ENCODE measurements around the gene ZNF789.
A peak's percentile ranks its signal among the peaks of the same experiment; 100 is the strongest.
"Not testable (repeated sequence)": the region's sequence is repeated elsewhere in the genome, so short reads cannot be mapped to it uniquely, and the experiment has no call there.

ZNF789 gene

DNA sequence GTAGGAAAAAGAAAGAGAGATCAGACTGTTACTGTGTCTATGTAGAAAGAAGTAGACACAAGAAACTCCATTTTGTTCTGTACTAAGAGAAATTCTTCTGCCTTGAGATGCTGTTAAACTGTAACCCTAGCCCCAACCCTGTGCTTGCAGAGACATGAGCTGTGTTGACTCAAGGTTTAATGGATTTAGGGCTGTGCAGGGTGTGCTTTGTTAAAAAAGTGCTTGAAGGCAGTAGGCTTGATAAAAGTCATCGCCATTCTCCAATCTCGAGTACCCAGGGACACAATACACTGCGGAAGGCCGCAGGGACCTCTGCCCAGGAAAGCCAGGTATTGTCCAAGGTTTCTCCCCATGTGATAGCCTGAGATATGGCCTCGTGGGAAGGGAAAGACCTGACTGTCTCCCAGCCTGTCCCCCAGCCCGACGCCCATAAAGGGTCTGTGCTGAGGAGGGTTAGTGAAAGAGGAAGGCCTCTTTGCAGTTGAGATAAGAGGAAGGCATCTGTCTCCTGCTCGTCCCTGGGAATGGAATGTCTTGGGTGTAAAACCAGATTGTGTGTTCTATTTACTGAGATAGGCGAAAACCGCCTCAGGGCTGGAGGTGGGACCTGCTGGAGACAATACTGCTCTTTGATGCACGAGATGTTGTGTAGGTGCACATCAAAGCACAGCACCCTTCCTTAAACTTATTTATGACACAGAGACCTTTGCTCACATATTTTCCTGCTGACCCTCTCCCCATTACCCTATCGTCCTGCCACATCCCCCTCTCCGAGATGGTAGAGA, 40.7 kb upstream of the ZNF789 start:
- H2BK120ac ChIP-seq (ENCODE audit: low read depth, low read length); H3K4ac ChIP-seq (ENCODE audit: low read length); H2AFZ ChIP-seq (ENCODE audit: low read length); H2BK12ac ChIP-seq (ENCODE audit: low read length); H3K18ac ChIP-seq (ENCODE audit: low read length); H3K9ac ChIP-seq (ENCODE audit: low read depth, low read length, poor library complexity); H3K14ac ChIP-seq (ENCODE audit: low read length); H2BK15ac ChIP-seq (ENCODE audit: low read length); H3K4me1 ChIP-seq (ENCODE audit: control insufficient read depth in 2 of 2, insufficient read depth in 1 of 2, low read depth in 1 of 2, low read length in 2 of 2); H3K9me3 ChIP-seq (replicated peaks in 1 of 2; ENCODE audit: control insufficient read depth in 2 of 2, insufficient read depth in 1 of 2, low read depth in 1 of 2, low read length in 2 of 2); H3K27ac ChIP-seq (replicated peaks; ENCODE audit: low read length); DNase-seq (ENCODE audit: low spot score); H3K23ac ChIP-seq (ENCODE audit: low read depth, low read length, poor library complexity); H3K4me2 ChIP-seq (ENCODE audit: insufficient read depth, low read length, poor library complexity, severe bottlenecking); H3K4me3 ChIP-seq (ENCODE audit: low read length in 2 of 2); H3K79me1 ChIP-seq (ENCODE audit: low read depth, low read length); H2BK5ac ChIP-seq (ENCODE audit: low read length); H4K91ac ChIP-seq (ENCODE audit: low read depth, low read length, poor library complexity); H2AK5ac ChIP-seq (ENCODE audit: low read depth, low read length); H4K8ac ChIP-seq (ENCODE audit: low read depth, low read length); H3K27me3 ChIP-seq (ENCODE audit: control insufficient read depth in 3 of 3, insufficient read depth in 3 of 3, low read depth in 1 of 3, low read length in 3 of 3): not testable (repeated sequence)
- no CpG with 5 or more reads among the region's 13 CpGs for WGBS, 2 donors (ENCODE audit: extremely low coverage in 2 of 2, insufficient read length in 2 of 2, insufficient replicate concordance in 1 of 2)
- H3K36me3 ChIP-seq (replicated peaks in 1 of 2; ENCODE audit: control insufficient read depth in 2 of 2, insufficient read depth in 2 of 2, low read length in 2 of 2), result peaks cover 45 to 79% of the 10 kb centered on the region in 2 donors

DNA sequence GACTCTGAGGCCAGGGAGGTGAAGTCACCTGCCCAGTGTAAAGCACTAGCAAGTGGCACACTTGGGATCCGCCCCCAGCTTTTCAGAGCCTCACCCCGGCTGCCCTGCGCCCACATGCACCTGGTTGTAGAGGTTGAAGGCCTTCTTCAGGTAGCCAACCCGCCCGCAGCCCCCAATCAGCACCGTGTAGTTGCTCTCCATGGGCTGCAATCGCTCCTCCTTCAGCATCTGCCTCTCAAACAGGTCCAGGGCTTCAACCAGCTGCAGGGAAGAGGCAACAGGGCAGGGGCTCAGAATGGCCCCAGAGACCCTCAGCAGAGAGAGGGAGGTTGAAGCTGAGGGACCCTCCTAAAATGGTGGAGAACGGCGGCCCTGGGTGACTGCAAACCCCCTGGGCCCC, 39.5 kb upstream of the ZNF789 start:
- Histone ChIP-seq H3K36me3 (replicated peaks in 1 of 2; ENCODE audit: control insufficient read depth in 2 of 2, insufficient read depth in 2 of 2, low read length in 2 of 2) (peaks cover 45 to 79% of the 10 kb centered on the region in 2 donors), H2AK5ac (ENCODE audit: low read depth, low read length) (no peak overlapping the region), H3K27me3 (ENCODE audit: control insufficient read depth in 3 of 3, insufficient read depth in 3 of 3, low read depth in 1 of 3, low read length in 3 of 3) (no peaks in the 10 kb centered on the region), H3K9me3 (replicated peaks in 1 of 2; ENCODE audit: control insufficient read depth in 2 of 2, insufficient read depth in 1 of 2, low read depth in 1 of 2, low read length in 2 of 2) (no peaks in the 10 kb centered on the region), H2AFZ (ENCODE audit: low read length) (no peak overlapping the region), H2BK5ac (ENCODE audit: low read length) (no peak overlapping the region), H3K4ac (ENCODE audit: low read length) (no peak overlapping the region), H2BK12ac (ENCODE audit: low read length) (no peak overlapping the region), H2BK15ac (ENCODE audit: low read length) (no peak overlapping the region), H4K91ac (ENCODE audit: low read depth, low read length, poor library complexity) (no peak overlapping the region), H3K14ac (ENCODE audit: low read length) (no peak overlapping the region), H3K23ac (ENCODE audit: low read depth, low read length, poor library complexity) (peak overlapping the region; percentile 43), H2BK120ac (ENCODE audit: low read depth, low read length) (no peak overlapping the region), H3K27ac (replicated peaks; ENCODE audit: low read length) (no peak overlapping the region), H3K4me3 (ENCODE audit: low read length in 2 of 2) (no peak overlapping the region), H3K9ac (ENCODE audit: low read depth, low read length, poor library complexity) (no peak overlapping the region), H4K8ac (ENCODE audit: low read depth, low read length) (no peak overlapping the region), H3K79me1 (ENCODE audit: low read depth, low read length) (peaks cover 6% of the 10 kb centered on the region), H3K4me2 (ENCODE audit: insufficient read depth, low read length, poor library complexity, severe bottlenecking) (no peak overlapping the region), H3K18ac (ENCODE audit: low read length) (no peak overlapping the region), H3K4me1 (ENCODE audit: control insufficient read depth in 2 of 2, insufficient read depth in 1 of 2, low read depth in 1 of 2, low read length in 2 of 2) (peaks cover 2 to 5% of the 10 kb centered on the region in 2 donors)
- WGBS, 2 donors (ENCODE audit: extremely low coverage in 2 of 2, insufficient read length in 2 of 2, insufficient replicate concordance in 1 of 2), result no CpG with 5 or more reads among the region's 9 CpGs
- no peak for DNase-seq (ENCODE audit: low spot score)

DNA sequence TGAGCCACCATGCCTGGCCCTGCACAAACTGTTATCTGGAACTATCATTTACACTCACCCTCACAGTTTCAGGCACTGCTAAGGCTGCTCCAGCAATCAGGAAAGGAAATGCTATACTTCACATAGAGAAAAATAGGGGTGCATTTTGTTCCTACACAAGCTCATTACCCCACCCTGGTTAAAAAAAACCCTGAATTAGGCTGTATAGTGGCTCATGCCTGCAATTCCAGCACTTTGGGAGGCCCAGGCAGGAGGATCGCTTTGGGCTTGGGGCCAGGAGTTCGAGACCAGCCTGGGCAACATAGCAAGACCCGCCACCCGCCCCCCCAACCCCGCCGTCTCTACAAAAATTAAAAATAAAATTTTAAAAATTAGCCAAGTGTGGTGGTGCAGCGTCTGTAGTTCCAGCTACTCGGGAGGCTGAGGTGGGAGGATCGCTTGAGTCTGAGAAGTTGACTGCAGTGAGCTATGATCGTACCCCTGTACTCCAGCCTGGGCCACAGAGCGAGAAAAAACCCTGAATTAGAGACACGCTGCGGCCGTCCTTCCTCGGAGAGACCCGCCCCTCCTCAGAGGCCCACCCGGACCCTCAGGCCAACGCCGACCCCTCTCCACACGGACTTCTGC, 34.6 kb upstream of the ZNF789 start:
- Histone ChIP-seq H2BK12ac (ENCODE audit: low read length) (peak overlapping the region; percentile 78), H3K36me3 (replicated peaks in 1 of 2; ENCODE audit: control insufficient read depth in 2 of 2, insufficient read depth in 2 of 2, low read length in 2 of 2) (peaks cover 18 to 61% of the 10 kb centered on the region in 2 donors), H3K79me1 (ENCODE audit: low read depth, low read length) (peaks cover 16% of the 10 kb centered on the region), H2BK15ac (ENCODE audit: low read length) (peak overlapping the region; percentile 91), H3K4me1 (ENCODE audit: control insufficient read depth in 2 of 2, insufficient read depth in 1 of 2, low read depth in 1 of 2, low read length in 2 of 2) (peaks cover 8 to 12% of the 10 kb centered on the region in 2 donors), H3K9me3 (replicated peaks in 1 of 2; ENCODE audit: control insufficient read depth in 2 of 2, insufficient read depth in 1 of 2, low read depth in 1 of 2, low read length in 2 of 2) (no peaks in the 10 kb centered on the region), H4K91ac (ENCODE audit: low read depth, low read length, poor library complexity) (no peak overlapping the region), H4K8ac (ENCODE audit: low read depth, low read length) (peak overlapping the region; percentile 76), H3K9ac (ENCODE audit: low read depth, low read length, poor library complexity) (peak overlapping the region; percentile 91), H3K27me3 (ENCODE audit: control insufficient read depth in 3 of 3, insufficient read depth in 3 of 3, low read depth in 1 of 3, low read length in 3 of 3) (no peaks in the 10 kb centered on the region), H2BK120ac (ENCODE audit: low read depth, low read length) (no peak overlapping the region), H3K23ac (ENCODE audit: low read depth, low read length, poor library complexity) (peak overlapping the region; percentile 98), H3K4ac (ENCODE audit: low read length) (no peak overlapping the region), H2AFZ (ENCODE audit: low read length) (peak overlapping the region; percentile 99), H3K14ac (ENCODE audit: low read length) (peak overlapping the region; percentile 85), H3K4me2 (ENCODE audit: insufficient read depth, low read length, poor library complexity, severe bottlenecking) (peak overlapping the region; percentile 76), H3K27ac (replicated peaks; ENCODE audit: low read length) (no peak overlapping the region), H2BK5ac (ENCODE audit: low read length) (peak overlapping the region; percentile 79), H2AK5ac (ENCODE audit: low read depth, low read length) (peak overlapping the region; percentile 61), H3K4me3 (ENCODE audit: low read length in 2 of 2) (peak overlapping the region; percentile 86 to 98), H3K18ac (ENCODE audit: low read length) (peak overlapping the region; percentile 95)
- no CpG with 5 or more reads among the region's 20 CpGs for WGBS, 2 donors (ENCODE audit: extremely low coverage in 2 of 2, insufficient read length in 2 of 2, insufficient replicate concordance in 1 of 2)
- DNase-seq (ENCODE audit: low spot score), result no peak
